Upper lobe of right lung (tissue), 1 donor: ENCODE results near the gene MCUR1. TPM values are rescaled to one million over a fixed set of nuclear protein-coding genes. Genes with fewer than 3 reads are reported as not detected.

Experiments
- ATAC-seq: fragments of 200-7000 bp; cut with Tn5 transposase; one replicate; pipeline ENCODE4 v1.9.1; 2020; ENCODE audit warnings: mild to moderate bottlenecking, moderate library complexity
- DNase-seq: peaks from one replicate; pipeline ENCODE4 v3.0.0-alpha.2; 2020
- H3K27ac ChIP-seq: fragments of 200-600 bp; one replicate; pipeline ENCODE4 v1.8.0; 2022
- H3K27me3 ChIP-seq: fragments of 200-600 bp; one replicate; pipeline ENCODE4 v1.8.0; 2022; ENCODE audit warnings: mild to moderate bottlenecking
- H3K36me3 ChIP-seq: fragments of 200-600 bp; one replicate; pipeline ENCODE4 v1.8.0; 2022
- H3K4me1 ChIP-seq: fragments of 200-600 bp; one replicate; pipeline ENCODE4 v1.8.0; 2022
- H3K4me3 ChIP-seq: fragments of 200-600 bp; one replicate; pipeline ENCODE4 v1.8.0; 2022; ENCODE audit warnings: mild to moderate bottlenecking
- H3K9me3 ChIP-seq: fragments of 200-600 bp; one replicate; pipeline ENCODE4 v1.8.0; 2022
- intact Hi-C: fragments of 100-400 bp; cut with DNase I; formaldehyde crosslinking; loops from one replicate; pipeline ENCODE4 v1.11.0; 2022
- total RNA-seq: library from RNA; stranded (reverse); fragmentation: NEBNext Ultra II Directional; extraction: Animal tissue kit (Norgen Biotek cat#: 25700); gene quantifications from one replicate; pipeline ENCODE4 v1.2.1, GENCODE V29; 2021
- TF ChIP-seq, protein P1 (sequence below): fragments of 200-600 bp; IDR thresholded peaks from one replicate; pipeline ENCODE4 v1.8.0; 2022; ENCODE audit warnings: antibody characterized with exemption
- donor health status: DM: no; HTN: yes; CAD: no; lungs with severe emphysema.

Gene MCUR1
- total RNA-seq, 1 donor from 2014 or later: 35.0 TPM

DNA sequence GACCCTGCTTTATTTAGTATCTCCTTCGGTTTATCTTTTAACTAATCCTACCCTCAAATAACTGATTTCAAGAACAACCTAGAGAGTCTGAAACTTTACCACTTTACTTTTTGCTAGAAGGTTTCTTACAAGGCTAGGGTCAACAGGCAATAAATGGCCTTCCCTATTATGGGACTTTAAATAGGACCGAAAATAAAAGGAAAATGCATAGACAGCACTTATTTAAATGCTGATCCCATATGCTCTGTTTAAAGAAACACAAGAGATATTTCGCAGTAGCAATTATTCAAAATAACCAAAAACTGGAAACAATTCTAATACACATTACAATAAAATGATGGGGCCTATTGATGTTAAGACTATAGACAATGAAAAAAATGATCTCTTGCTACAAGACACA is 13.7 kb downstream of the MCUR1 start:
- Histone ChIP-seq H3K27me3 (no peaks in the 10 kb centered on the region), H3K9me3 (no peaks in the 10 kb centered on the region), H3K4me3 (no peak overlapping the region), H3K36me3 (peaks cover 88% of the 10 kb centered on the region), H3K4me1 (no peaks in the 10 kb centered on the region), H3K27ac (no peak overlapping the region)
- TF ChIP-seq, protein P1, sequence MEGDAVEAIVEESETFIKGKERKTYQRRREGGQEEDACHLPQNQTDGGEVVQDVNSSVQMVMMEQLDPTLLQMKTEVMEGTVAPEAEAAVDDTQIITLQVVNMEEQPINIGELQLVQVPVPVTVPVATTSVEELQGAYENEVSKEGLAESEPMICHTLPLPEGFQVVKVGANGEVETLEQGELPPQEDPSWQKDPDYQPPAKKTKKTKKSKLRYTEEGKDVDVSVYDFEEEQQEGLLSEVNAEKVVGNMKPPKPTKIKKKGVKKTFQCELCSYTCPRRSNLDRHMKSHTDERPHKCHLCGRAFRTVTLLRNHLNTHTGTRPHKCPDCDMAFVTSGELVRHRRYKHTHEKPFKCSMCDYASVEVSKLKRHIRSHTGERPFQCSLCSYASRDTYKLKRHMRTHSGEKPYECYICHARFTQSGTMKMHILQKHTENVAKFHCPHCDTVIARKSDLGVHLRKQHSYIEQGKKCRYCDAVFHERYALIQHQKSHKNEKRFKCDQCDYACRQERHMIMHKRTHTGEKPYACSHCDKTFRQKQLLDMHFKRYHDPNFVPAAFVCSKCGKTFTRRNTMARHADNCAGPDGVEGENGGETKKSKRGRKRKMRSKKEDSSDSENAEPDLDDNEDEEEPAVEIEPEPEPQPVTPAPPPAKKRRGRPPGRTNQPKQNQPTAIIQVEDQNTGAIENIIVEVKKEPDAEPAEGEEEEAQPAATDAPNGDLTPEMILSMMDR: no peak
- intact Hi-C loops: no loop called here
- ATAC-seq (no peak), DNase-seq (no peak)

DNA sequence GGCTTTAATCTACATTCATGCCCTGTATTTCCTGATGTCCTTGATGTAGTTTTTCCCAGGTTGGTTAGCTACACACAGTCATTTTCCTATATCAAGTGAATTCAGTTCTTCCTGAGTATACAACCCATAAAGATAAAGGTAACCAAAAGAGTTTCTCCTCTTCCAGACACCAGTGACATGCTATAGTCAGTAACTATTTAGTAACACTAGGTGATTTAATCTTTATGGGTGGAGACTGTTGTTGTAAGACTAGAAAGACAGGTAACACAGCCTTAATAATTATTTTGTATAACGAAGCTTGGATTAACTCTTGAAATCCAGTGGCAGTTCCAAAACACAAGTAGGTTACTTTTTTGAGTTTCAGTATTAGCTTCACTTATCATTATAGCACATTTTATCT is 17.6 kb downstream of the MCUR1 start:
- DNase-seq: no peak
- Histone ChIP-seq H3K9me3 (no peaks in the 10 kb centered on the region), H3K27ac (no peak overlapping the region), H3K4me3 (no peak overlapping the region), H3K36me3 (peaks cover 61% of the 10 kb centered on the region), H3K27me3 (no peaks in the 10 kb centered on the region), H3K4me1 (no peaks in the 10 kb centered on the region)
- intact Hi-C loops: loop anchor here (10.0 kb wide), 1 partner anchor 268 kb away; no protein-coding TSS in a partner anchor
- TF ChIP-seq, protein P1: no peak
- ATAC-seq: no peak

DNA sequence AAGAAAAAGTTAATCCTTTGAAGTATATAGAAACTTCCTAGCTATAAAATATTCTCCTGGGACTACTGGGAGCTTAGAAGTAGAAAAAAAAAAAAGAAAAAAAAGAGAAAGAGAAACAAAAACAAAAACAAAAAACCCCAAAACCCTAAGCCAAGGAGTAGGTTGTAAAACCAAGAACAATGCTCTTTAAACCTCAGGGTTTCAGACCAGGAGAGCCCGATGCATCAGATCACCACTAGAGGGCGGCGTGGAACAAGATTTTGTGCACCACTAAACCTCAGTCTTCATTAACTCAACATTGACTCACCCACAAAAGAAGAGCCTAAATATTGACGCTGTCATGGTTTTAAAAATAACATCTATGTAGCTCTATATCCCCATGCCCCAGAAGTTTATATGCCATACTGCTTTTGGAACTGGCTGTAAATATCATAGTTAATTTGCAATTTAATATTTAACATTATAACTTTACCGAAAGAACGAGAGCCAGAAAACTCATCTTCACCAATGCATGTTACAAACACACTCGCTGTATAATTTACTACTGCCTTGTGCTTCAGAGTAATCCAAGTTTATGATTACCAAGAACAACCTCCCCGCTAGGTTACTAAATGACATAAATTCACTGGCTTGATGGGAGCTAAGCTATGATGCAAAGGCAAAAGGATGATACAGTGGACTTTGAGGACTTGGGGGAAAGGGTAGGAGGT is 19.2 kb downstream of the MCUR1 start:
- ATAC-seq (peak; percentile 96), DNase-seq (peak; percentile 84)
- Histone ChIP-seq H3K36me3 (peaks cover 62% of the 10 kb centered on the region), H3K27ac (no peak overlapping the region), H3K4me3 (no peak overlapping the region), H3K9me3 (no peaks in the 10 kb centered on the region), H3K27me3 (no peaks in the 10 kb centered on the region), H3K4me1 (no peaks in the 10 kb centered on the region)
- intact Hi-C loops: loop anchor here (10.0 kb wide), 1 partner anchor 270 kb away; no protein-coding TSS in a partner anchor
- TF ChIP-seq, protein P1: peak; percentile 97

DNA sequence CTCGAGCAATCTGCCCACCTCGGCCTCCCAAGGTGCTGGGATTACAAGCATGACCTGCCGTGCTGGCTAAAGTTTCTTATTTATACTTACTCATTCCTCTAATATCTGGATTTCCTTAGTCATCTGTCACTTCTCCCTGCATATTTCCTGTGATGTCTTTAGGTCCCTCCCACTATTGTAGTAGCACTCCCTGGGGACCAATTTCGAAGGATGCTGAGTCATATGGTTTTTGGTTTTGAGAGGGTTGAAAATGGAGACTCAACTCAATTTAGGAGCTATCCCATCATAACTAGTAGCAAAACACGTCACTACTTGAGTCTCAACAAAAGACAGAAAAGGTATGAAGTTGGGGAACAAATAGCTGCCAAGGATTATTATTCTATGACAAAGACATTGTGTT is 20.2 kb downstream of the MCUR1 start:
- Histone ChIP-seq H3K27me3 (no peaks in the 10 kb centered on the region), H3K4me3 (no peak overlapping the region), H3K9me3 (no peaks in the 10 kb centered on the region), H3K27ac (no peak overlapping the region), H3K4me1 (no peaks in the 10 kb centered on the region), H3K36me3 (peaks cover 62% of the 10 kb centered on the region)
- TF ChIP-seq, protein P1: no peak
- intact Hi-C loops: loop anchor here (10.0 kb wide), 1 partner anchor 271 kb away; no protein-coding TSS in a partner anchor
- DNase-seq (no peak), ATAC-seq (no peak)

DNA sequence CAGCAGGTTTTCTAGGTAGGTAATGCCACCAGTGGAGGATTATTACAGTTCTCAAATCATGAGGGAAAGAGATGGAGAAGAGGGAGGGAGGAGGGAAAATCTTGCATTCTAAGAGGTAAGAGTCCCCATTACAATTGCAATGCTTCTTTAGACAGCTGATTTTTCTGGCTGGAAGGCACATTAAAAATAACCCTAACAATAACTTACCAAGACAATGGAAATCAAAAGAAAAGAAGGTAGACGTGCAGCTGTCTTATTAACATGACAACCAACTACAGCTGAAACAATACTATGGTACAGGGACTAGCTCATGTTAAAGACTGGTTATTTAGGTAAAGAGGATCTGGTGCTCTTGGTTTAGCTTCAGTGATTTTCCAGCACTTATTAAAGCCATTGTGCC is 24.6 kb downstream of the MCUR1 start:
- H3K27me3 ChIP-seq: no peaks in the 10 kb centered on the region
- H3K4me3 ChIP-seq: no peak overlapping the region
- TF ChIP-seq, protein P1: no peak
- H3K36me3 ChIP-seq: peaks cover 37% of the 10 kb centered on the region
- ATAC-seq (no peak), DNase-seq (no peak)
- no peaks in the 10 kb centered on the region for H3K9me3 ChIP-seq
- intact Hi-C loops: loop anchor here (10.0 kb wide), 1 partner anchor 275 kb away; no protein-coding TSS in a partner anchor
- H3K27ac ChIP-seq: no peak overlapping the region
- H3K4me1 ChIP-seq: no peaks in the 10 kb centered on the region
